GM23338 (cell line): ENCODE measurements around the gene PTH1R. TPM values are rescaled to one million over a fixed set of nuclear protein-coding genes. Genes with fewer than 3 reads are reported as not detected.

Source experiments
- ATAC-seq: fragments of 200-7000 bp; cut with Tn5 transposase; 3 replicates; pipeline ENCODE4 v1.9.1; 2020
- DNase-seq: peaks from one replicate; pipeline ENCODE4 v3.0.0-alpha.2; 2015; ENCODE audit warnings: low spot score
- H2AFZ ChIP-seq: fragments of 200-600 bp; sonication (generic); 2 replicates; pipeline ENCODE4 v1.8.0; 2016; ENCODE audit warnings: antibody characterized with exemption, mild to moderate bottlenecking, moderate library complexity
- H3F3A ChIP-seq: fragments of 200-600 bp; sonication (generic); replicated peaks from 2 replicates; pipeline ENCODE4 v1.8.0; 2017; ENCODE audit warnings: antibody characterized with exemption, mixed run types, low read depth
- H3K27ac ChIP-seq: fragments of 200-600 bp; sonication (generic); 2 replicates; pipeline ENCODE4 v1.6.1; 2016; ENCODE audit warnings: low read depth
- H3K27me3 ChIP-seq: fragments of 200-600 bp; sonication (generic); 2 replicates; pipeline ENCODE4 v1.8.0; 2016; ENCODE audit warnings: mild to moderate bottlenecking, mixed run types, moderate library complexity; ENCODE audit not compliant: insufficient read depth
- H3K36me3 ChIP-seq: fragments of 200-600 bp; sonication (generic); 2 replicates; pipeline ENCODE4 v1.8.0; 2016; ENCODE audit warnings: mild to moderate bottlenecking; ENCODE audit not compliant: insufficient read depth
- H3K4me1 ChIP-seq: fragments of 200-600 bp; sonication (generic); 2 replicates; pipeline ENCODE4 v1.8.0; 2016; ENCODE audit warnings: mild to moderate bottlenecking, moderate library complexity; ENCODE audit not compliant: insufficient read depth
- H3K4me2 ChIP-seq: fragments of 200-600 bp; sonication (generic); 2 replicates; pipeline ENCODE4 v1.7.1; 2017; ENCODE audit warnings: mixed run types
- H3K4me3 ChIP-seq: fragments of 200-600 bp; sonication (generic); 2 replicates; pipeline ENCODE4 v1.6.1; 2016; ENCODE audit warnings: mixed run types
- H3K79me2 ChIP-seq: fragments of 200-600 bp; sonication (generic); replicated peaks from 2 replicates; pipeline ENCODE4 v1.8.0; 2017; ENCODE audit warnings: mild to moderate bottlenecking; ENCODE audit not compliant: insufficient read depth
- H3K9me2 ChIP-seq: fragments of 200-600 bp; sonication (generic); 2 replicates; pipeline ENCODE4 v1.8.0; 2017; ENCODE audit not compliant: insufficient read depth
- H4K20me1 ChIP-seq: fragments of 200-600 bp; sonication (generic); replicated peaks from 2 replicates; pipeline ENCODE4 v1.8.0; 2017; ENCODE audit warnings: mild to moderate bottlenecking; ENCODE audit not compliant: insufficient read depth
- H3K27ac Mint-ChIP-seq: 2 replicates; pipeline ENCODE4 v1.8.0; 2020; ENCODE audit warnings: inconsistent platforms, mild to moderate bottlenecking, moderate library complexity, mixed read lengths
- H3K27me3 Mint-ChIP-seq: 3 replicates; pipeline ENCODE4 v1.8.0; 2022; ENCODE audit warnings: low read depth, mild to moderate bottlenecking, moderate library complexity, mixed read lengths, inconsistent platforms; ENCODE audit not compliant: insufficient read depth, poor library complexity
- H3K36me3 Mint-ChIP-seq: 3 replicates; pipeline ENCODE4 v1.8.0; 2021; ENCODE audit warnings: low read depth, mild to moderate bottlenecking, inconsistent platforms, moderate library complexity, mixed read lengths
- H3K4me1 Mint-ChIP-seq: 3 replicates; pipeline ENCODE4 v1.8.0; 2020; ENCODE audit warnings: mild to moderate bottlenecking, inconsistent platforms, mixed read lengths
- H3K4me3 Mint-ChIP-seq: 3 replicates; pipeline ENCODE4 v1.8.0; 2021; ENCODE audit warnings: moderate library complexity, mild to moderate bottlenecking, inconsistent platforms, mixed read lengths
- H3K9me3 Mint-ChIP-seq: 3 replicates; pipeline ENCODE4 v1.8.0; 2020; ENCODE audit warnings: moderate library complexity, mild to moderate bottlenecking, inconsistent platforms, mixed read lengths
- EZH2 ChIP-seq: fragments of 200-600 bp; sonication (generic); IDR thresholded peaks from one replicate; pipeline ENCODE4 v1.8.0; 2017; ENCODE audit warnings: antibody characterized with exemption, mild to moderate bottlenecking, low read depth; ENCODE audit not compliant: unreplicated experiment
- EZH2phosphoT487 ChIP-seq: fragments of 200-600 bp; sonication (generic); IDR thresholded peaks from one replicate; pipeline ENCODE4 v1.8.1; 2018; ENCODE audit warnings: antibody characterized with exemption; ENCODE audit not compliant: unreplicated experiment
- JUNB ChIP-seq: IDR thresholded peaks from one replicate; pipeline ENCODE4 v1.6.1; 2016; ENCODE audit warnings: antibody characterized with exemption; ENCODE audit not compliant: unreplicated experiment
- NANOG ChIP-seq: IDR thresholded peaks from 2 replicates; pipeline ENCODE4 v1.6.1; 2016; ENCODE audit warnings: antibody characterized with exemption, borderline replicate concordance
- POLR2AphosphoS5 ChIP-seq: IDR thresholded peaks from 2 replicates; pipeline ENCODE4 v1.6.1; 2016; ENCODE audit warnings: antibody characterized with exemption, low read depth
- ZNF114 ChIP-seq: fragments of 250-450 bp; sonication (Bioruptor Pico); IDR thresholded peaks from 2 replicates; pipeline ENCODE4 v1.5.0; 2020; ENCODE audit warnings: mild to moderate bottlenecking, moderate library complexity
- ZNF331 ChIP-seq: fragments of 250-450 bp; sonication (Bioruptor Pico); IDR thresholded peaks from 2 replicates; pipeline ENCODE4 v1.5.0; 2020; ENCODE audit warnings: low read depth, mild to moderate bottlenecking, moderate library complexity
- polyA plus RNA-seq: library from polyadenylated mRNA; unstranded; fragments of >200 nt; fragmentation: Nextera tagmentation; extraction: Ambion mirVana; gene quantifications from 2 replicates; pipeline ENCODE4 v1.2.1, GENCODE V29; 2016
- total RNA-seq: library from RNA; depleted of rRNA; stranded (reverse); fragments of >200 nt; shearing (Covaris generic); gene quantifications from 2 replicates; pipeline ENCODE4 v1.2.3, GENCODE V29; 2014
- TF ChIP-seq, protein P1 (sequence below): IDR thresholded peaks from 2 replicates; pipeline ENCODE4 v1.6.1; 2016; ENCODE audit warnings: antibody characterized with exemption
- TF ChIP-seq, protein P2 (sequence below): fragments of 250-450 bp; sonication (Bioruptor Pico); IDR thresholded peaks from 2 replicates; pipeline ENCODE4 v1.5.0; 2020; ENCODE audit warnings: mild to moderate bottlenecking, moderate library complexity
- TF ChIP-seq, protein P3 (sequence below): IDR thresholded peaks from one replicate; pipeline ENCODE4 v1.6.1; 2018; ENCODE audit warnings: antibody characterized with exemption; ENCODE audit not compliant: unreplicated experiment

Gene PTH1R
- total and polyA plus RNA-seq, 2 experiments from 2014 or later: 1.3 to 1.9 TPM

DNA sequence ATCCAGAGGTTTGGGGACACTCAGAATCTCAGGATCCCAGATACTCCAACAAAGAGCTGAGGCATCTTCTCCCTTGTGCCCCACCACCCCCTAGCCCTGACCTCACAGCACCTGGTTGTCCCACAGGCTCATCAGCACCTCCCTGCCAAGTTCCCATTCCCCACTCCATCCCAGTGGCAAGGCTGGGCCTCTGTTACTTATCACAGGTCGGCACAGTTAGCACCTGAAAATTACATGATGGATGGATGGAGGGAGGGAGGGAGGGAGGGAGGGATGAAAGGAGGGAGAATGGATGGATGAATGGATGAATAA lies 27.1 kb upstream of the PTH1R start:
- Histone ChIP-seq H3K9me2 (no peaks in the 10 kb centered on the region), H3K36me3 (no peaks in the 10 kb centered on the region), H3K27ac (no peak overlapping the region), H3F3A (0 out of 2 replicates have a peak, but pooled peaks cover 3% of the 10 kb centered on the region), H2AFZ (no peak overlapping the region), H3K4me3 (no peak overlapping the region), H3K27me3 (peaks cover 14% of the 10 kb centered on the region; the same call in 1 of the 2 replicates), H3K4me1 (peaks cover 4% of the 10 kb centered on the region), H4K20me1 (no peaks in the 10 kb centered on the region), H3K4me2 (no peak overlapping the region), H3K79me2 (no peaks in the 10 kb centered on the region)
- ATAC-seq (no peak), DNase-seq (no peak)
- no peak for TF ChIP-seq NANOG
- no peak for TF ChIP-seq EZH2phosphoT487
- no peak for TF ChIP-seq EZH2
- no peak for TF ChIP-seq ZNF114
- TF ChIP-seq, protein P1, sequence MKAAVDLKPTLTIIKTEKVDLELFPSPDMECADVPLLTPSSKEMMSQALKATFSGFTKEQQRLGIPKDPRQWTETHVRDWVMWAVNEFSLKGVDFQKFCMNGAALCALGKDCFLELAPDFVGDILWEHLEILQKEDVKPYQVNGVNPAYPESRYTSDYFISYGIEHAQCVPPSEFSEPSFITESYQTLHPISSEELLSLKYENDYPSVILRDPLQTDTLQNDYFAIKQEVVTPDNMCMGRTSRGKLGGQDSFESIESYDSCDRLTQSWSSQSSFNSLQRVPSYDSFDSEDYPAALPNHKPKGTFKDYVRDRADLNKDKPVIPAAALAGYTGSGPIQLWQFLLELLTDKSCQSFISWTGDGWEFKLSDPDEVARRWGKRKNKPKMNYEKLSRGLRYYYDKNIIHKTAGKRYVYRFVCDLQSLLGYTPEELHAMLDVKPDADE: no peak
- TF ChIP-seq ZNF331 (CRISPR knock-in tag): no peak
- no peak for TF ChIP-seq JUNB
- H3K27ac Mint-ChIP-seq: no peak overlapping the region
- H3K4me1 Mint-ChIP-seq: peaks cover 4% of the 10 kb centered on the region; the same call in 2 of the 3 replicates
- no peak overlapping the region for H3K4me3 Mint-ChIP-seq
- no peaks in the 10 kb centered on the region for H3K36me3 Mint-ChIP-seq
- peaks cover 22% of the 10 kb centered on the region for H3K27me3 Mint-ChIP-seq
- no peaks in the 10 kb centered on the region; the same call in 2 of the 3 replicates for H3K9me3 Mint-ChIP-seq

DNA sequence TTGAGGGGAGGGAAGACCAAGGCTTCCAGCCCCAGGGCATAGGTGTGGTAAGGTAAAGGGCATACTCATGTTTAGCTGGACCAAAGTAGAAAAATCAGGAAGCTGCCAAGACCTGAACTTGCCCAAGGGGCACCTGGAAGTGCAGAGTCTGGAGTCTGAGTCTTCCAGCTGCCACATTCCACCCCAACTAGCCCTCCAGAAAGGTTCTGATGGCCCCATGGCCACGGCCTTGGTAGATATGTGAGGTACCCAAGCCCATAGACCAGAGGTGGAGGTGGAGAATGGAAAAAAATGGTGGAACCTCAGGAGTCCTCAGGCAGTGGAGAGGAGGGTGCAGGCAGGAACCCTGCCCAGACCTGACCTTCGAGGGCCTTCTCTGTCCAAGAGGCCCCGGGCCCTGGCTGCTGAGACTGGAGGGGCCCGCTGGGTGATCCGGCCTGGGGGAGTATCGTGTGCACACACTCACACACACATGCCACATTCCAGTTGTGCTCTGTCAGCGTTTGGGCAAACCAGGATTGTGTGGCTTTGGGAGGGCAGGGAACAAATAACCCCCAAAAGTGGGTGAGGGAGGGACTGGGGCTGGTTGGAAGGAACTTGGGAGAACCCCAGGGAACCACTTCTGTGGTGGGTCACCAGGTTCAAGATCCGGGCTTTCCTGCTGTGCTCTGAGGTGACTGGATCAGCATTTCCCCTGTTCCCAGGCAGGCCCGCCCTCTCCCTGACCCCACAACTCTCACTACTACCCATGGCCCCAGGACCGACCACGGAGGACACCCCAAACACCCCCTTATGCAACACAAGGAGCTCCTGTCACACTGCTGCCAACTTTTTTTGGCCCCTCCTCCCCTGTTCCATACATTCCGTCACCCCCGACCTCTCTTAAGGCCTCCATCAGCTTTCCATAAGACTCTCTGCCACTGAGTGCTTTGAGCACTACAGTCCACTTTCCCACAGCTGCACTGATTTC lies 25.9 kb upstream of the PTH1R start:
- no peak overlapping the region for H3K27ac Mint-ChIP-seq
- TF ChIP-seq, protein P2, sequence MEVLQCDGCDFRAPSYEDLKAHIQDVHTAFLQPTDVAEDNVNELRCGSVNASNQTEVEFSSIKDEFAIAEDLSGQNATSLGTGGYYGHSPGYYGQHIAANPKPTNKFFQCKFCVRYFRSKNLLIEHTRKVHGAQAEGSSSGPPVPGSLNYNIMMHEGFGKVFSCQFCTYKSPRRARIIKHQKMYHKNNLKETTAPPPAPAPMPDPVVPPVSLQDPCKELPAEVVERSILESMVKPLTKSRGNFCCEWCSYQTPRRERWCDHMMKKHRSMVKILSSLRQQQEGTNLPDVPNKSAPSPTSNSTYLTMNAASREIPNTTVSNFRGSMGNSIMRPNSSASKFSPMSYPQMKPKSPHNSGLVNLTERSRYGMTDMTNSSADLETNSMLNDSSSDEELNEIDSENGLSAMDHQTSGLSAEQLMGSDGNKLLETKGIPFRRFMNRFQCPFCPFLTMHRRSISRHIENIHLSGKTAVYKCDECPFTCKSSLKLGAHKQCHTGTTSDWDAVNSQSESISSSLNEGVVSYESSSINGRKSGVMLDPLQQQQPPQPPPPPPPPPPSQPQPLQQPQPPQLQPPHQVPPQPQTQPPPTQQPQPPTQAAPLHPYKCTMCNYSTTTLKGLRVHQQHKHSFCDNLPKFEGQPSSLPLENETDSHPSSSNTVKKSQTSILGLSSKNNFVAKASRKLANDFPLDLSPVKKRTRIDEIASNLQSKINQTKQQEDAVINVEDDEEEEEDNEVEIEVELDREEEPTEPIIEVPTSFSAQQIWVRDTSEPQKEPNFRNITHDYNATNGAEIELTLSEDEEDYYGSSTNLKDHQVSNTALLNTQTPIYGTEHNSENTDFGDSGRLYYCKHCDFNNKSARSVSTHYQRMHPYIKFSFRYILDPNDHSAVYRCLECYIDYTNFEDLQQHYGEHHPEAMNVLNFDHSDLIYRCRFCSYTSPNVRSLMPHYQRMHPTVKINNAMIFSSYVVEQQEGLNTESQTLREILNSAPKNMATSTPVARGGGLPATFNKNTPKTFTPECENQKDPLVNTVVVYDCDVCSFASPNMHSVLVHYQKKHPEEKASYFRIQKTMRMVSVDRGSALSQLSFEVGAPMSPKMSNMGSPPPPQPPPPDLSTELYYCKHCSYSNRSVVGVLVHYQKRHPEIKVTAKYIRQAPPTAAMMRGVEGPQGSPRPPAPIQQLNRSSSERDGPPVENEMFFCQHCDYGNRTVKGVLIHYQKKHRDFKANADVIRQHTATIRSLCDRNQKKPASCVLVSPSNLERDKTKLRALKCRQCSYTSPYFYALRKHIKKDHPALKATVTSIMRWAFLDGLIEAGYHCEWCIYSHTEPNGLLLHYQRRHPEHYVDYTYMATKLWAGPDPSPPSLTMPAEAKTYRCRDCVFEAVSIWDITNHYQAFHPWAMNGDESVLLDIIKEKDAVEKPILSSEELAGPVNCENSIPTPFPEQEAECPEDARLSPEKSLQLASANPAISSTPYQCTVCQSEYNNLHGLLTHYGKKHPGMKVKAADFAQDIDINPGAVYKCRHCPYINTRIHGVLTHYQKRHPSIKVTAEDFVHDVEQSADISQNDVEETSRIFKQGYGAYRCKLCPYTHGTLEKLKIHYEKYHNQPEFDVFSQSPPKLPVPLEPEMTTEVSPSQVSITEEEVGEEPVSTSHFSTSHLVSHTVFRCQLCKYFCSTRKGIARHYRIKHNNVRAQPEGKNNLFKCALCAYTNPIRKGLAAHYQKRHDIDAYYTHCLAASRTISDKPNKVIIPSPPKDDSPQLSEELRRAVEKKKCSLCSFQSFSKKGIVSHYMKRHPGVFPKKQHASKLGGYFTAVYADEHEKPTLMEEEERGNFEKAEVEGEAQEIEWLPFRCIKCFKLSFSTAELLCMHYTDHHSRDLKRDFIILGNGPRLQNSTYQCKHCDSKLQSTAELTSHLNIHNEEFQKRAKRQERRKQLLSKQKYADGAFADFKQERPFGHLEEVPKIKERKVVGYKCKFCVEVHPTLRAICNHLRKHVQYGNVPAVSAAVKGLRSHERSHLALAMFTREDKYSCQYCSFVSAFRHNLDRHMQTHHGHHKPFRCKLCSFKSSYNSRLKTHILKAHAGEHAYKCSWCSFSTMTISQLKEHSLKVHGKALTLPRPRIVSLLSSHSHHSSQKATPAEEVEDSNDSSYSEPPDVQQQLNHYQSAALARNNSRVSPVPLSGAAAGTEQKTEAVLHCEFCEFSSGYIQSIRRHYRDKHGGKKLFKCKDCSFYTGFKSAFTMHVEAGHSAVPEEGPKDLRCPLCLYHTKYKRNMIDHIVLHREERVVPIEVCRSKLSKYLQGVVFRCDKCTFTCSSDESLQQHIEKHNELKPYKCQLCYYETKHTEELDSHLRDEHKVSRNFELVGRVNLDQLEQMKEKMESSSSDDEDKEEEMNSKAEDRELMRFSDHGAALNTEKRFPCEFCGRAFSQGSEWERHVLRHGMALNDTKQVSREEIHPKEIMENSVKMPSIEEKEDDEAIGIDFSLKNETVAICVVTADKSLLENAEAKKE (CRISPR knock-in tag): no peak
- TF ChIP-seq, protein P3, sequence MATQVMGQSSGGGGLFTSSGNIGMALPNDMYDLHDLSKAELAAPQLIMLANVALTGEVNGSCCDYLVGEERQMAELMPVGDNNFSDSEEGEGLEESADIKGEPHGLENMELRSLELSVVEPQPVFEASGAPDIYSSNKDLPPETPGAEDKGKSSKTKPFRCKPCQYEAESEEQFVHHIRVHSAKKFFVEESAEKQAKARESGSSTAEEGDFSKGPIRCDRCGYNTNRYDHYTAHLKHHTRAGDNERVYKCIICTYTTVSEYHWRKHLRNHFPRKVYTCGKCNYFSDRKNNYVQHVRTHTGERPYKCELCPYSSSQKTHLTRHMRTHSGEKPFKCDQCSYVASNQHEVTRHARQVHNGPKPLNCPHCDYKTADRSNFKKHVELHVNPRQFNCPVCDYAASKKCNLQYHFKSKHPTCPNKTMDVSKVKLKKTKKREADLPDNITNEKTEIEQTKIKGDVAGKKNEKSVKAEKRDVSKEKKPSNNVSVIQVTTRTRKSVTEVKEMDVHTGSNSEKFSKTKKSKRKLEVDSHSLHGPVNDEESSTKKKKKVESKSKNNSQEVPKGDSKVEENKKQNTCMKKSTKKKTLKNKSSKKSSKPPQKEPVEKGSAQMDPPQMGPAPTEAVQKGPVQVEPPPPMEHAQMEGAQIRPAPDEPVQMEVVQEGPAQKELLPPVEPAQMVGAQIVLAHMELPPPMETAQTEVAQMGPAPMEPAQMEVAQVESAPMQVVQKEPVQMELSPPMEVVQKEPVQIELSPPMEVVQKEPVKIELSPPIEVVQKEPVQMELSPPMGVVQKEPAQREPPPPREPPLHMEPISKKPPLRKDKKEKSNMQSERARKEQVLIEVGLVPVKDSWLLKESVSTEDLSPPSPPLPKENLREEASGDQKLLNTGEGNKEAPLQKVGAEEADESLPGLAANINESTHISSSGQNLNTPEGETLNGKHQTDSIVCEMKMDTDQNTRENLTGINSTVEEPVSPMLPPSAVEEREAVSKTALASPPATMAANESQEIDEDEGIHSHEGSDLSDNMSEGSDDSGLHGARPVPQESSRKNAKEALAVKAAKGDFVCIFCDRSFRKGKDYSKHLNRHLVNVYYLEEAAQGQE: no peak
- TF ChIP-seq POLR2AphosphoS5 (no peak), ZNF331 (CRISPR knock-in tag) (no peak)

More for the DNA sequence above, 25.9 kb upstream of the PTH1R start:
- peaks cover 4% of the 10 kb centered on the region; the same call in 2 of the 3 replicates for H3K4me1 Mint-ChIP-seq
- H4K20me1 ChIP-seq: no peaks in the 10 kb centered on the region
- H3K36me3 ChIP-seq: no peaks in the 10 kb centered on the region
- DNase-seq (no peak), ATAC-seq (no peak)
- H3K27ac ChIP-seq: no peak overlapping the region
- peaks cover 8% of the 10 kb centered on the region; the same call in 1 of the 2 replicates for H3K27me3 ChIP-seq
- H3K4me3 Mint-ChIP-seq: no peak overlapping the region
- H3K27me3 Mint-ChIP-seq: peaks cover 22% of the 10 kb centered on the region
- H3F3A ChIP-seq: 0 out of 2 replicates have a peak, but pooled peaks cover 3% of the 10 kb centered on the region
- H3K4me1 ChIP-seq: peaks cover 4% of the 10 kb centered on the region
- H3K4me2 ChIP-seq: no peak overlapping the region
- H3K79me2 ChIP-seq: no peaks in the 10 kb centered on the region
- H3K4me3 ChIP-seq: no peak overlapping the region
- H3K9me2 ChIP-seq: no peaks in the 10 kb centered on the region
- H2AFZ ChIP-seq: no peak overlapping the region
- H3K9me3 Mint-ChIP-seq: no peaks in the 10 kb centered on the region
- no peaks in the 10 kb centered on the region for H3K36me3 Mint-ChIP-seq
